H9 (cell line): Measurements from ENCODE around the gene RAF1. TPM values are rescaled to one million over a fixed set of nuclear protein-coding genes. Genes with fewer than 3 reads are reported as not detected.

Experiments used
- DNase-seq: peaks from one replicate; pipeline ENCODE4 v3.0.0-alpha.2; 2017
- H2AFZ ChIP-seq: one replicate; pipeline ENCODE4 v1.6.1; 2013; ENCODE audit warnings: mild to moderate bottlenecking, low read length, control low read depth, moderate library complexity
- H2AK5ac ChIP-seq: 2 replicates; pipeline ENCODE4 v1.6.1; 2013; ENCODE audit warnings: low read length, control low read depth, mixed read lengths; ENCODE audit not compliant: insufficient read length
- H2BK120ac ChIP-seq: one replicate; pipeline ENCODE4 v1.6.1; 2013; ENCODE audit warnings: low read depth, mild to moderate bottlenecking, low read length, control low read depth, inconsistent platforms; ENCODE audit not compliant: poor library complexity, severe bottlenecking
- H2BK12ac ChIP-seq: 2 replicates; pipeline ENCODE4 v1.6.1; 2013; ENCODE audit warnings: low read length, control low read depth, mixed read lengths, low read depth; ENCODE audit not compliant: insufficient read length
- H2BK15ac ChIP-seq: 2 replicates; pipeline ENCODE4 v1.6.1; 2013; ENCODE audit warnings: low read depth, low read length, control low read depth
- H2BK20ac ChIP-seq: one replicate; pipeline ENCODE4 v1.6.1; 2013; ENCODE audit warnings: low read depth, mild to moderate bottlenecking, low read length, control low read depth, inconsistent platforms; ENCODE audit not compliant: poor library complexity, severe bottlenecking
- H2BK5ac ChIP-seq: 2 replicates; pipeline ENCODE4 v1.6.1; 2013; ENCODE audit warnings: low read length, control low read depth, mixed read lengths; ENCODE audit not compliant: insufficient read length
- H3K14ac ChIP-seq: 2 replicates; pipeline ENCODE4 v1.6.1; 2013; ENCODE audit warnings: low read length, control low read depth; ENCODE audit not compliant: insufficient read depth
- H3K18ac ChIP-seq: 2 replicates; pipeline ENCODE4 v1.6.1; 2013; ENCODE audit warnings: low read depth, mild to moderate bottlenecking, mixed read lengths, low read length, control low read depth; ENCODE audit not compliant: insufficient read length
- H3K23ac ChIP-seq: 2 replicates; pipeline ENCODE4 v1.6.1; 2013; ENCODE audit warnings: low read length, control low read depth, mixed read lengths, low read depth; ENCODE audit not compliant: insufficient read length
- H3K23me2 ChIP-seq: 2 replicates; pipeline ENCODE4 v1.6.1; 2013; ENCODE audit warnings: low read depth, mild to moderate bottlenecking, mixed read lengths, low read length, control low read depth; ENCODE audit not compliant: insufficient read length, poor library complexity, severe bottlenecking
- H3K27ac ChIP-seq: 2 replicates; pipeline ENCODE4 v1.5.1; 2013; ENCODE audit warnings: low read length, control low read depth, mixed read lengths, low read depth; ENCODE audit not compliant: insufficient read length
- H3K27me3 ChIP-seq: 2 replicates; pipeline ENCODE4 v1.6.1; 2013; ENCODE audit warnings: low read length, control low read depth, inconsistent platforms; ENCODE audit not compliant: insufficient read depth
- H3K4ac ChIP-seq: 2 replicates; pipeline ENCODE4 v1.6.1; 2013; ENCODE audit warnings: low read depth, mild to moderate bottlenecking, control low read depth, inconsistent platforms, low read length, moderate library complexity
- H3K4me1 ChIP-seq: 2 replicates; pipeline ENCODE4 v1.6.1; 2013; ENCODE audit warnings: low read length, control low read depth, inconsistent platforms; ENCODE audit not compliant: insufficient read depth
- H3K4me2 ChIP-seq: 2 replicates; pipeline ENCODE4 v1.6.1; 2013; ENCODE audit warnings: low read length, control low read depth, mixed read lengths; ENCODE audit not compliant: insufficient read length, insufficient read depth
- H3K56ac ChIP-seq: 2 replicates; pipeline ENCODE4 v1.6.1; 2013; ENCODE audit warnings: low read depth, mild to moderate bottlenecking, mixed read lengths, low read length, control low read depth; ENCODE audit not compliant: insufficient read length
- H3K79me1 ChIP-seq: 2 replicates; pipeline ENCODE4 v1.6.1; 2013; ENCODE audit warnings: low read depth, mild to moderate bottlenecking, moderate library complexity, low read length, control low read depth, inconsistent platforms; ENCODE audit not compliant: insufficient read depth, poor library complexity, severe bottlenecking
- H3K79me2 ChIP-seq: 2 replicates; pipeline ENCODE4 v1.6.1; 2013; ENCODE audit warnings: low read length, control low read depth, inconsistent platforms; ENCODE audit not compliant: insufficient read depth
- H3K9ac ChIP-seq: 2 replicates; pipeline ENCODE4 v1.6.1; 2013; ENCODE audit warnings: low read length, control low read depth, mixed read lengths; ENCODE audit not compliant: insufficient read length; ENCODE audit errors: extremely low read depth
- H3K9me3 ChIP-seq: one replicate; pipeline ENCODE4 v1.6.1; 2013; ENCODE audit warnings: low read depth, low read length, inconsistent platforms; ENCODE audit not compliant: control insufficient read depth
- H3T11ph ChIP-seq: one replicate; pipeline ENCODE4 v1.6.1; 2013; ENCODE audit warnings: mild to moderate bottlenecking, low read length, control low read depth, inconsistent platforms
- H4K20me1 ChIP-seq: one replicate; pipeline ENCODE4 v1.6.1; 2013; ENCODE audit not compliant: control insufficient read depth, insufficient read length, insufficient read depth
- H4K5ac ChIP-seq: 2 replicates; pipeline ENCODE4 v1.6.1; 2013; ENCODE audit warnings: low read depth, mild to moderate bottlenecking, mixed read lengths, low read length, control low read depth; ENCODE audit not compliant: insufficient read length
- H4K8ac ChIP-seq: replicated peaks from 2 replicates; pipeline ENCODE4 v1.6.1; 2013; ENCODE audit warnings: low read length, control low read depth, mixed read lengths, low read depth; ENCODE audit not compliant: insufficient read length
- H4K91ac ChIP-seq: 2 replicates; pipeline ENCODE4 v1.6.1; 2013; ENCODE audit warnings: low read depth, mild to moderate bottlenecking, moderate library complexity, mixed read lengths, low read length, control low read depth; ENCODE audit not compliant: insufficient read length
- H3K27ac Mint-ChIP-seq, 3 experiments: 2 replicates in 2 of 3; 3 replicates in 1 of 3; pipeline ENCODE4 v1.8.0; 2020 to 2021; ENCODE audit warnings: mixed read lengths in 3 of 3, mild to moderate bottlenecking in 1 of 3, moderate library complexity in 1 of 3
- H3K27me3 Mint-ChIP-seq: 2 replicates; pipeline ENCODE4 v1.8.0; 2021; ENCODE audit warnings: low read depth, mild to moderate bottlenecking, moderate library complexity, mixed read lengths
- H3K36me3 Mint-ChIP-seq, 3 experiments: 2 replicates in 2 of 3; 3 replicates in 1 of 3; pipeline ENCODE4 v1.8.0; 2020 to 2021; ENCODE audit warnings: low read depth in 3 of 3, mixed read lengths in 3 of 3; ENCODE audit not compliant: insufficient read depth in 1 of 3
- H3K4me1 Mint-ChIP-seq, 2 experiments: 2 replicates each; pipeline ENCODE4 v1.8.0; 2020; ENCODE audit warnings: mixed read lengths in 2 of 2
- H3K4me3 Mint-ChIP-seq, 2 experiments: 2 replicates in 1 of 2; 3 replicates in 1 of 2; pipeline ENCODE4 v1.8.0; 2020 to 2021; ENCODE audit warnings: mild to moderate bottlenecking in 2 of 2, mixed read lengths in 2 of 2, moderate library complexity in 1 of 2
- H3K9me3 Mint-ChIP-seq, 2 experiments: 2 replicates in 1 of 2; 3 replicates in 1 of 2; pipeline ENCODE4 v1.8.0; 2020; ENCODE audit warnings: mild to moderate bottlenecking in 2 of 2, mixed read lengths in 2 of 2, moderate library complexity in 1 of 2
- WGBS: extraction: QIAGEN DNeasy Blood & Tissue Kit; methylation state at CpG from one replicate; pipeline ENCODE4 v1.1.7; 2013; ENCODE audit warnings: missing lambda C conversion rate, low lambda C conversion rate, mixed read lengths; ENCODE audit not compliant: insufficient read length; ENCODE audit errors: extremely low coverage; 5-methylcytosine and 5-hydroxymethylcytosine counted together
- total RNA-seq: library from RNA; stranded (reverse); gene quantifications from 2 replicates; pipeline ENCODE4 v1.2.1, GENCODE V29; 2021
- TF ChIP-seq, protein P1 (sequence below): fragments of 200-600 bp; sonication (generic); conservative IDR thresholded peaks from 3 replicates; pipeline ENCODE4 v1.8.0; 2021; ENCODE audit warnings: antibody characterized with exemption, mild to moderate bottlenecking

The RAF1 gene
- total RNA-seq, 1 experiment from 2014 or later, result 112 TPM

- peaks cover 13% of the 10 kb centered on the region for H3K27me3 Mint-ChIP-seq
- Histone ChIP-seq H2BK120ac (no peak overlapping the region), H3K79me1 (no peaks in the 10 kb centered on the region), H2BK12ac (peak overlapping the region; percentile 35), H4K91ac (no peak overlapping the region), H2BK20ac (no peak overlapping the region), H2AFZ (peak overlapping the region; percentile 82), H3K9me3 (no peaks in the 10 kb centered on the region), H3K23ac (no peak overlapping the region), H3K4me1 (no peaks in the 10 kb centered on the region), H4K20me1 (no peaks in the 10 kb centered on the region), H2BK5ac (no peak overlapping the region), H3K9ac (no peak overlapping the region), H3K18ac (peak overlapping the region; percentile 58), H4K5ac (no peak overlapping the region), H3K4ac (no peak overlapping the region), H3K27me3 (no peaks in the 10 kb centered on the region), H2BK15ac (0 out of 2 replicates have a peak overlapping the region, but pooled peaks have one; percentile 80), H3K56ac (no peak overlapping the region), H3K14ac (peak overlapping the region; percentile 49), H3K4me2 (no peak overlapping the region), H3K79me2 (peaks cover 13% of the 10 kb centered on the region; the same call in 1 of the 2 replicates), H3T11ph (no peak overlapping the region), H4K8ac (peak overlapping the region; percentile 77), H3K23me2 (peaks cover 12% of the 10 kb centered on the region), H2AK5ac (no peak overlapping the region), H3K27ac (no peak overlapping the region)
- no peaks in the 10 kb centered on the region for H3K36me3 Mint-ChIP-seq
- WGBS, result no CpG with 5 or more reads among the region's 26 CpGs
- H3K4me3 Mint-ChIP-seq, result 0 out of 5 replicates have a peak overlapping the region, but pooled peaks of 1 of the 2 experiments have one; percentile 42
- H3K4me1 Mint-ChIP-seq, result peaks cover 15 to 18% of the 10 kb centered on the region in 2 experiments
- peak; percentile 37 for DNase-seq
- no peak overlapping the region for H3K27ac Mint-ChIP-seq
- TF ChIP-seq, protein P1, sequence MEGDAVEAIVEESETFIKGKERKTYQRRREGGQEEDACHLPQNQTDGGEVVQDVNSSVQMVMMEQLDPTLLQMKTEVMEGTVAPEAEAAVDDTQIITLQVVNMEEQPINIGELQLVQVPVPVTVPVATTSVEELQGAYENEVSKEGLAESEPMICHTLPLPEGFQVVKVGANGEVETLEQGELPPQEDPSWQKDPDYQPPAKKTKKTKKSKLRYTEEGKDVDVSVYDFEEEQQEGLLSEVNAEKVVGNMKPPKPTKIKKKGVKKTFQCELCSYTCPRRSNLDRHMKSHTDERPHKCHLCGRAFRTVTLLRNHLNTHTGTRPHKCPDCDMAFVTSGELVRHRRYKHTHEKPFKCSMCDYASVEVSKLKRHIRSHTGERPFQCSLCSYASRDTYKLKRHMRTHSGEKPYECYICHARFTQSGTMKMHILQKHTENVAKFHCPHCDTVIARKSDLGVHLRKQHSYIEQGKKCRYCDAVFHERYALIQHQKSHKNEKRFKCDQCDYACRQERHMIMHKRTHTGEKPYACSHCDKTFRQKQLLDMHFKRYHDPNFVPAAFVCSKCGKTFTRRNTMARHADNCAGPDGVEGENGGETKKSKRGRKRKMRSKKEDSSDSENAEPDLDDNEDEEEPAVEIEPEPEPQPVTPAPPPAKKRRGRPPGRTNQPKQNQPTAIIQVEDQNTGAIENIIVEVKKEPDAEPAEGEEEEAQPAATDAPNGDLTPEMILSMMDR, result no peak
- H3K9me3 Mint-ChIP-seq, result no peaks in the 10 kb centered on the region
Measured at GRCh38 chr3:12553921-12554391, 110.0 kb downstream of the RAF1 start.
